GM10266 (cell line): ENCODE measurements around the gene KSR2.

Experiments
- DNase-seq: peaks from one replicate; pipeline ENCODE4 v3.0.0; 2012; ENCODE audit errors: extremely low spot score
- CTCF ChIP-seq: IDR thresholded peaks from 2 replicates; pipeline ENCODE4 v1.5.1; 2012; ENCODE audit warnings: mild to moderate bottlenecking, low read depth; ENCODE audit not compliant: control insufficient read depth, insufficient read depth; ENCODE audit errors: missing control alignments

The KSR2 gene

DNA sequence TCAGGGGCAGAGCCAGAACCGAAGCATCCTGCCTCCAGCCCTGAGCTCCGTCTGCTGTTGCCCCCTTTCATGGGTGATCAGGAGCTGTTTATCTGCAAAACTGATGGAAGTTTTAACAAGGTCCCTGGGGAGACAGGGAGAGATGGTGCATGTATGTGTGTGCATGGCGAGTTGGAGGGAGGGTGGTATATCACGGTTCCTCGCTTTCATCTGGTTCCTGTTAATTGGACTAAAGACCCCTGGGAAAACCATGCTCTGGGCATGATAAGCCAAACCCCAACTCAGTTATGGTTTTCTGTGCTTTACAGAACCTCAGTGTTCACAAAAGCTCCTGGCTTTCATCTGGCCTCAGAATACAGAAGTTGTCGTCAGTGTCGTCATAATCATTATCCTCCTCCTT is 133.6 kb downstream of the KSR2 start:
- no peak for TF ChIP-seq CTCF
- DNase-seq = no peak

GRCh38 chr12:117832459-117833457 is 136.0 kb downstream of the KSR2 start:
- no peak for DNase-seq
- TF ChIP-seq CTCF = no peak

DNA sequence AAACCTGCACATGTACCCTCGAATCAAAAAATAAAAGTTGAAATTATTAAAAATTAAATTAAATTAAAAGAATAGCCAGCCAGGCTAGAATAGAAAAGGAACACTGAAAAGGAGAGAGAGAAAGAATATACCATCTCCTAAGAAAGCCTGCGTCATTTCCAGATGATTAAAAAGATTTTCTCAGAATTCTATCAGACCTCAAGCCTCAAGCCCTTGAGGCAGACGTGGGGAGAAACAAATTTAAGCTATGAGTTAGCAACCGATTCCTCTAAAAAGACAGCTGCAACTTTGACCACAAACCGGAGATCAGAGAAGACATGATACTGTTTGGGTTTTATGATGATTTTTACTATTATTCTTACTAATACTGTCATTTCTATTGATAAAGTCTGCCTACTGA is 138.3 kb downstream of the KSR2 start:
- TF ChIP-seq CTCF = no peak
- no peak for DNase-seq

GRCh38 chr12:117829108-117829507 is 139.7 kb downstream of the KSR2 start:
- TF ChIP-seq CTCF = no peak
- no peak for DNase-seq

DNA sequence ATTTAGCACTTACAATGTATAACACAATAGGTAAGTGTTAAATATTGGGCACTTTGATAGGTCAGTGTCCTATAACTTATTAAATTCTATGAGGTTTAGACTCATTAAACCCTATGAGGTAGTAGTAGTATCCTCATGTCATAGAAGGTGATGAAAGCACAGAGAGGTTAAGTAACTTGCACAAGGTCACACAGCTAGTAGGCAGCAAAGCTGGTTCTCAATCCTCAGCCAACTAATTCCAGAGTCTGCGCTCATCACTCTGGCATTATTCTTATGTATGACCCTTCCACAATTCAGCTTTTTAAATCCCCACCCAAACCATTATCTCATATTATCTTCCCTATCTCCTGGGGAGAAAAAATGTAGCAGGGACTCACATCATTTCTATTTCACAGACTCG is 141.1 kb downstream of the KSR2 start:
- TF ChIP-seq CTCF = no peak
- DNase-seq = no peak

GRCh38 chr12:117825827-117826226 is 143.0 kb downstream of the KSR2 start:
- TF ChIP-seq CTCF = no peak
- DNase-seq = no peak

DNA sequence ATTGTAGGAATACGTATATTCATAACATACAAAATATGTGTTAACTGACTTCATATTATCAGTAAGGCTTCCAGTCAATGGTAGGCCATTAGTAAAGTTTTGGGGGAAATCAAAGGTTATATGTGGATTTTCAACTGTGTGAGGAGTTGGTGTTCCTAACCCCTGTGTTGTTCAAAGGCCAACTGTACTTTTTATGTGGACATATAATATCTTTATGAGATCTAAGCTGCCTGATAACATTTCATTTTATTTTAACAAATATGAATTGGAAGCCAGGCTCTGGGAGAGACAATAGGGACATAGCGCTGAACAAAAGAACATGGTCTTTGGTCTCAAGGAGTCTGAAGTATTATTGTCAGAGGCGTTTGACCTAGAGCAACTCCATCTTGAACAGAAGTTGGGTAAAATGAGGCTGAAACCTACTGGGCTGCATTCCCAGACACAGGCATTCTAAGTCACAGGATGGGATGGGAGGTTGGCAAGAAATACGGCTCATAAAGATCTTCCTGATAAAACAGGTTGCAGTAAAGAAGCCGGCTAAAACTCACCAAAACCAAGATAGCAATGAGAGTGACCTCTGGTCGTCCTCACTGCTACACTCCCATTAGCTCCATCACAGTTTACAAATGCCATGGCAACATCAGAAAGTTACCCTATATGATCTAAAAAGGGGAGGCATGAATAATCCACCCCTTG is 147.2 kb downstream of the KSR2 start:
- DNase-seq = no peak
- no peak for TF ChIP-seq CTCF
